ENCODE results near the gene ATP5F1B. TPM values are rescaled to one million over a fixed set of nuclear protein-coding genes. Genes with fewer than 3 reads are reported as not detected.
A peak's percentile ranks its signal among the peaks of the same experiment; 100 is the strongest.

Gene ATP5F1B
- total and polyA plus RNA-seq, 2 of the 13 experiments (the other 11 are each of a cell fraction or from before 2014, with no cell fraction given), result 1,051 to 1,180 TPM

- TF ChIP-seq ZHX2 (IDR thresholded peaks at IDR 0.05; ENCODE audit: low read depth), result peak; percentile 71; the same call in 1 of the 2 replicates
- TF ChIP-seq ZHX2 (CRISPR knock-in tag; IDR thresholded peaks at IDR 0.05; ENCODE audit: borderline replicate concordance), result no peak
- TF ChIP-seq NFAT5 (CRISPR knock-in tag; IDR thresholded peaks at IDR 0.05), result no peak
- no peak for TF ChIP-seq NFRKB (IDR thresholded peaks at IDR 0.05)
- peak; percentile 48 for TF ChIP-seq SOX5 (CRISPR knock-in tag; IDR thresholded peaks at IDR 0.05; ENCODE audit: borderline replicate concordance)
- TF ChIP-seq ZEB1 (IDR thresholded peaks at IDR 0.05; ENCODE audit: insufficient replicate concordance, low read depth), result no peak
- no peak for TF ChIP-seq ZNF18 (CRISPR knock-in tag; IDR thresholded peaks at IDR 0.05; ENCODE audit: insufficient replicate concordance)
- no peak for TF ChIP-seq ZNF282 (IDR thresholded peaks at IDR 0.05; ENCODE audit: partially characterized antibody)
- peak; percentile 54; the same call in 1 of the 2 replicates for TF ChIP-seq ZBTB39 (CRISPR knock-in tag; IDR thresholded peaks at IDR 0.05)
- TF ChIP-seq ZNF274 (CRISPR knock-in tag; IDR thresholded peaks at IDR 0.05), result no peak
- TF ChIP-seq TRIM24 (CRISPR knock-in tag; IDR thresholded peaks at IDR 0.05), result no peak
- TF ChIP-seq HOMEZ (CRISPR knock-in tag; IDR thresholded peaks at IDR 0.05; ENCODE audit: low read depth), result peak; percentile 65; the same call in 1 of the 2 replicates
These were observed 15.6 kb downstream of the ATP5F1B start, which contains the start of gene BAZ2A (continued) for GRCh38 chr12:56630180-56630632.

Data from HepG2 (cell line).